IPS DF 4.7 (cell line): ENCODE data around the gene C16orf74.

ENCODE experiments used
- DNase-seq: peaks from one replicate; pipeline ENCODE4 v3.0.0-alpha.2; 2013; ENCODE audit warnings: low spot score; ENCODE audit errors: extremely low read depth

The C16orf74 gene

GRCh38 chr16:85750146-85750826 lies 610 bp downstream of the C16orf74 start:
- no peak for DNase-seq

GRCh38 chr16:85749771-85750145 lies 1.1 kb downstream of the C16orf74 start:
- DNase-seq: no peak

DNA sequence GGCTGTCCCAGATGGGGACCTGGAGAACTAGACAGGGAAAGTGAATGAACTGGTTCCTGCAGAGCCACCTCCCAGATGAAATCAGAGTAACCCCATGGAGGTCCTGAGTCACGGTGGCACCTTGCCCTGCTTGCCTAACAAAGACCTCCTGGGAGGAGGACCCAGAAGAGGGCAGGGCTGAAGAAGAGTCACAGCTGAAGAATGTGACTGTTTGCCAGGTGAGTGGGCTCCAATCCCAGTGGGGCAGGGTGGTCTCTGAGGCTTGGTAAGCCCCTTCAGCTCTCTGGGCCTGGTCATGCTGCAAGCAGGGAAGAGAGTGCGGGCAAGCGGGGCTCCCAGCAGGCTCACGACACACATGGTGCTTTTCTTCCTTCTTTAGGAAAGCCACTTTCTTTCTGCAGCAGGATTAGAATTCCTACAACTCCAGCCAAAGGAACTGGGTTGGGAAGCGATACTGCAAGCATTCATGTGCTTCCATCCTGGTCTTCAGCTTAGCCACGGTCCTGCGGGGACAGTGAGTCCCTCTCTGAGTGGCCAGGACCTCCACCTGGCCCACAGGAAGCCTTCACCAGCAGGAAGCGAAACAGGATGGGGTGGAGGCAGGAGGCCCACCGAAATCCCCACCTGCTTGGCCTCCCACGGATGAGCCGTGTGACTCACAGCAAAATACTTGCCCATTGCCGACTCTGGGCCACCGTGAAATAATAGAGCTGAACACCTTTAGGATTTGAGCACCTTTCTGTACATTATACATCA lies 4.3 kb downstream of the C16orf74 start:
- no peak for DNase-seq

- DNase-seq: no peak
Measured at GRCh38 chr16:85738923-85739715, 11.8 kb downstream of the C16orf74 start.

GRCh38 chr16:85736921-85737320 lies 14.0 kb downstream of the C16orf74 start:
- DNase-seq: no peak

DNA sequence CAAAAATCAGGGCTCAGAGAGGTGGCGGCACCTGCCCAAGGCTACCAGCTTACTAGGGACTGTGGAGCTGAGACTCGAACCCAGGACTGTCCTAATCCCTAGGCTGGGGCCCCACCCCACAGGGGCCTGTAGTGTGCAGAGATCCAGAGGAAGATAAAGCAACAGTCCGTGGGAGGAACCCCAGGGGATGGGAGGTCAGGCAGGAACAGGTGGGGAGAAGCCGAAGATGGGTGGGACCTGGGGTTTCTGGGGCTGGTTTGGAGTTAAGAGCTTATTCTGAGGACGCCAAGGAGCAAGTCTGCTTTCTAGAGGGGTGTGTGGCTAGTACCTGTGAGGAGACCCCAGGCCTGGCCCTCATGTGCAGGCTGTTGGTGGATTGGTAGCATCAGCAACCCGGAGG lies 14.9 kb downstream of the C16orf74 start:
- no peak for DNase-seq

DNA sequence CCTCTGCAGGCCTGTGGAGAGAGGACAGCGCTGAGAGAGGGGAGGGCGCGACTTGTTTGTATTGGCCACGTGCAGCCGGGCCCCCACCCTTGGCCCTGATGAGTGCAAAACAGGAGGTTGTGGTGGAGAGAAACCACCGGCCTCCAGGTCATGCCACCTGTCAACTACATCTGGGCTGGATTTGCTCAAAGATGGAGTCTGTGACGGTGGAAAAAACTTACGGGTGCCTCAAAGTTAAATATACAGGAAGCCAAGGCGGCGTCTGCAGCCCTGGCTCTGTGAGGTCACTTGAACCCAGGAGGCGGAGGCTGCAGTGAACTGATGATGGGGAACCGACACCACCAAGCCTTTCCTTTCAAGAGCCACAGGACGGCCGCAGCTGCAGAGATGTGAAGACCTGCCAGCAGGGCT lies 15.7 kb downstream of the C16orf74 start:
- no peak for DNase-seq

DNA sequence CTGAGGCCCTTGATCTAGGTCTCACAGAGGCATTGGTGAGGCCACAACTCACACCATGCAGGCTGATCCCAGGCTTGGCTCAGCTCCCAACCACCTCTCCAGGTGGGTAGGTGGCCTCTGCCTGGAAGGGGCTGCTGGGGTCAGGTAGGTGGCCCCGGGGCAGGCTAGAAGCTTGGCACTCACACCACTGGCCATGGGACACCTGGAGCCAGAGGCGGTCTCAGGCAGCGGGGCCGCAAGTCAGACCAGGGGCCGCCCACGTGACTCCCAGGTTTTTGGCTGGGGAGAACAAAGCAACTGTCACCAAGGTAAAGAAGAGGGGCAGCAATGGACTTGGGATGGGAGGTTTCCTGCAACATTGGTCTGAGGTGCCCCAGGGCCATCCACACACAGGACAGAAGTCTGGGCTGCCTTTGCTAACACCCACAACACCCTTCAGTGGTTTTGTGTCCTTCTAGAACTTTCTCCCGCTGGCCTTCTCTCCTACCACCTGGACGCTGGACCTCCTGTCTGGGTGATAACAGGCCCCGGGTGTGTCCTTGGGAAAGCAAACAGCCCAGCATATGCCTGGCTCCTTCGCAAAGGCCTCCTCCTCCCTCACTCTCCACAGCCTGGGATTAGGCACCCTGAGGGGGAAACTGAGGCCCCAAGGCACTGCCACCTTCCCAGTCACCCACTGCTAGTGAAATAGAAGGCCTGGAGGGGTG lies 16.4 kb downstream of the C16orf74 start:
- no peak for DNase-seq

- peak; percentile 76 for DNase-seq
Measured at GRCh38 chr16:85733839-85734170, 17.1 kb downstream of the C16orf74 start.

DNA sequence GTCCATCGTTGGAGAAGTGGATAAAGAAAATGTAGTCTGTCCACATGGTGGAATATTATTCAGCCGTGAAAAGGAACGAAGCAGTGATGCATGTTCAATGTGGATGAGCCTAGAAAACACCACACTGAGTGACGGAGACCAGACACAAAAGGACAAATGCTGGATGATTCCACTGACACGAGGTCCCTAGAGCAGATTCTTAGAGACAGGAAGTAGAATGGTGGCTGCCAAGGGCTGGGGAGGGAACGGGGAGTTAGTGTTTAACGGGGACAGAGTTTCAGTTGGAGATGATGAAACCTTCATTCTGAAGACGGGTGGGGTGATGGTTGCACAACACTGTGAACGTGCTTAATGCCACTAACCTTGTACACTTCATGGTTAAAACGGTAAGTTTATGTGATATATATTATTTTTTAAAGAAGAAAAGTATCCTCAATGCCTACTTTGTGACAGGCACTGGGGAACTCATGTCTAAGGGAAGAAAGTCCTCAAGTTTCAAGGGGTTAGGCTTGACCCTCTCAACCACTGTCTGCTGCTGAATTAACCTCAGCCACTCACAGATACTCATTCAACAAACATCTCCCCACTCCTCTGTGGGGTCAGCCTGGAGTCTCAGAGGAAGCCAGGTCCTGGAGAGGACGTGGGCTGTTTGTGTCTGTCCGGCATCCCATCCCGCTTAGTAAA lies 17.6 kb downstream of the C16orf74 start:
- DNase-seq: no peak

- DNase-seq: no peak
Measured at GRCh38 chr16:85731179-85731578, 19.7 kb downstream of the C16orf74 start.

- no peak for DNase-seq
Measured at GRCh38 chr16:85730186-85730465, 20.8 kb downstream of the C16orf74 start.

- DNase-seq: no peak
Measured at GRCh38 chr16:85729452-85730185, 21.3 kb downstream of the C16orf74 start.

DNA sequence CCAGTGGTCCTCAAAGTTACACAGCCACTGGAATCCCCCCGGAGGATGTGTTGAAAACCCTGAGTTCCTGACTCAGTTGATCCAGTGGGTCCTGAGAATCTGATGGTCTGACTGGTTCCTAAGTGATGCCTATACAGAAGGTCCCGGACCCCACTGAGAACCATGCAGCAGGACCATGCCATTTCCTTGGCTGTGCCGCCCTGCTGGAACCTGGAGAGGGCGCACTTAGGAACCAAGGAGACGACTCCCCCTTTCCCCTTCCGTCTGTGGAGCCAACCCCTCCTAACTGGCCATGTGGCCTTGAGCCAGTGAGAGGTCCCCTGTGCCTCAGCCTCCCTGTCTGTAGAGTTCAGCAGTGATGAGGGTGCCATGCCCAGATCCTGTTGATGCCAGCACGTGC lies 22.0 kb downstream of the C16orf74 start:
- DNase-seq: no peak

DNA sequence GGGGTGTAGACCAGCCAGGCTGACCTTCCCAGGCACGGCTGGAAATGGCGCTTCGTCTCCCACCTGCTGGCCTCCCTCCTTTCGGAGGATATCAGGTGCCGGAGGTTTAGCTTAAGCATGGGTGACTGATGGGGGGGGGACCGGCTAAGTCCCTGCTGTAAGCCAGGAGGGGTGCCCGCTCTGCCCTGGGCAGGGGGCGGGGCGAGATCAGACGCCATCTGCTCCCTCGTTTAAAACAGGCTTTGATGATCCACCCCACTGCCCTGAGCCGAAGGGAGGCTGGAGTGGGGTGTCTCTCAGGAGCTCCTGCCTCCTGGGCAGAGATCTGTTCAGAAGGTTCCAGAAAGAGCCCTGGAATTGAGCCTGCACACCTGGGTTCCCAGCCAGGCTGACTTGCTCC lies 26.0 kb downstream of the C16orf74 start:
- DNase-seq: no peak

- DNase-seq: no peak
Measured at GRCh38 chr16:85724126-85724879, 26.6 kb downstream of the C16orf74 start.

- DNase-seq: no peak
Measured at GRCh38 chr16:85722128-85722893, 28.6 kb downstream of the C16orf74 start.

DNA sequence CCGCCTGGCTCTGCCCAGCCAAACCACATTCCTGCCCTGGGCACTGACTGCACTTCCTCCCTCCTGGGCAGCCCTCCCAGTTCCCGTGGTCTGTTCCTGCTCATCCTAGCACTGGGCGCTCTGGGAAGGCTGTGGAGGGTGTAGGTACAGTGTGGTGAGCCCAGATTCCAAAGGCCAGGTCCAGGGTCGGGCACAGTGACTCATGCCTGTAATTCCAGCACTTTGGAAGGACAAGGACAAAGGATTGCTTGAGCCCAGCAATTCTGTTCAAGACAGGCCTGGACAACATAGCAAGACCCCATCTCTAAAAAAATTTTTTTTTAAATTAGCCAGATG lies 30.6 kb downstream of the C16orf74 start:
- no peak for DNase-seq

- no peak for DNase-seq
Measured at GRCh38 chr16:85719605-85720301, 31.1 kb downstream of the C16orf74 start.
